A673 (cell line): ENCODE data around the gene MIEF2.

Experiments used
- CTCF ChIP-seq: fragments of 300-800, 200-600 bp; sonication (generic); conservative IDR thresholded peaks from 2 replicates; pipeline ENCODE4 v1.5.1; 2017; ENCODE audit warnings: low read depth, mild to moderate bottlenecking, antibody characterized with exemption, low read length, moderate library complexity, mixed read lengths
- EZH2 ChIP-seq: fragments of 200-600 bp; sonication (generic); IDR thresholded peaks from 2 replicates; pipeline ENCODE4 v1.6.1; 2017; ENCODE audit warnings: borderline replicate concordance, low read depth, mild to moderate bottlenecking, mixed read lengths, antibody characterized with exemption, low read length; ENCODE audit not compliant: poor library complexity, severe bottlenecking

- no peak for TF ChIP-seq CTCF
- TF ChIP-seq EZH2 = no peak
These were observed 2.2 kb downstream of the MIEF2 start for GRCh38 chr17:18262641-18263040.
